Endothelial cell of umbilical vein (primary cell): ENCODE results near the gene RECQL5. TPM values are rescaled to one million over a fixed set of nuclear protein-coding genes. Genes with fewer than 3 reads are reported as not detected.
A peak's percentile ranks its signal among the peaks of the same experiment; 100 is the strongest.

Experiments
- BruUV-seq: library from RNA; stranded (reverse); fragments of 400-500 nt; replicated peaks from 2 replicates; lab custom pipeline; 2021; lab: Mats Ljungman, UMichigan
- CTCF ChIA-PET: fragments of 300-600, 350-600 bp; sonication (Branson Sonifier 250); formaldehyde crosslinking; loops from one replicate; lab custom pipeline; 2021; ENCODE audit warnings: antibody characterized with exemption, inconsistent platforms; lab: Charles Lee
- POLR2A ChIA-PET: fragments of 300-600, 350-600 bp; sonication (Branson Sonifier 250); formaldehyde crosslinking; loops from one replicate; lab custom pipeline; 2021; ENCODE audit warnings: antibody characterized with exemption, inconsistent platforms; lab: Charles Lee
- DNase-seq: peaks from one replicate; pipeline ENCODE4 v3.0.0-alpha.2; 2011; ENCODE audit warnings: low read depth, low spot score
- FAIRE-seq: peaks from 2 replicates; lab custom pipeline; 2011; peaks lifted over from hg19 to GRCh38; lab: Jason Lieb, UNC
- H2AFZ ChIP-seq: 2 replicates; pipeline ENCODE4 v1.6.0; 2012; ENCODE audit warnings: low read depth, low read length, control low read depth, inconsistent platforms
- H3K27ac ChIP-seq: 2 replicates; pipeline ENCODE4 v1.5.1; 2011; ENCODE audit warnings: low read depth, mild to moderate bottlenecking, control low read depth, low read length, moderate library complexity; ENCODE audit not compliant: insufficient read depth
- H3K27me3 ChIP-seq, 2 experiments: 2 replicates each; pipeline versions ENCODE4 v1.6.0 to v1.6.1; 2011; ENCODE audit warnings: low read length in 2 of 2, mixed read lengths in 1 of 2; ENCODE audit not compliant: control insufficient read depth in 2 of 2, insufficient read depth in 2 of 2
- H3K36me3 ChIP-seq, 2 experiments: 2 replicates in 1 of 2; 3 replicates in 1 of 2; pipeline ENCODE4 v1.5.1; 2011; ENCODE audit warnings: low read length in 2 of 2, mild to moderate bottlenecking in 1 of 2, moderate library complexity in 1 of 2; ENCODE audit not compliant: control insufficient read depth in 2 of 2, insufficient read depth in 2 of 2; ENCODE audit errors: extremely low read depth in 1 of 2
- H3K4me1 ChIP-seq: 3 replicates; pipeline ENCODE4 v1.5.1; 2011; ENCODE audit warnings: mild to moderate bottlenecking, low read length; ENCODE audit not compliant: control insufficient read depth, insufficient read depth; ENCODE audit errors: extremely low read depth
- H3K4me2 ChIP-seq: 2 replicates; pipeline ENCODE4 v1.6.1; 2011; ENCODE audit warnings: low read length, control low read depth, mixed read lengths; ENCODE audit not compliant: insufficient read depth
- H3K4me3 ChIP-seq, 3 experiments: fragments of 200-600 bp in 1 of 3; sonication (generic), shearing (Covaris generic) in 1 of 3; replicated peaks in 1 of 3; 2 replicates each; pipeline ENCODE4 v1.5.1; 2011 to 2016; ENCODE audit warnings: control low read depth in 3 of 3, low read length in 3 of 3, mild to moderate bottlenecking in 2 of 3, inconsistent platforms in 1 of 3, low read depth in 1 of 3, moderate library complexity in 1 of 3; ENCODE audit not compliant: insufficient read depth in 1 of 3
- H3K79me2 ChIP-seq: 2 replicates; pipeline ENCODE4 v1.6.0; 2012; ENCODE audit warnings: low read length, inconsistent platforms; ENCODE audit not compliant: control insufficient read depth, insufficient read depth
- H3K9ac ChIP-seq: replicated peaks from 2 replicates; pipeline ENCODE3; 2011; ENCODE audit warnings: low read length, control low read depth; ENCODE audit not compliant: insufficient read depth; ENCODE audit errors: extremely low read depth
- H3K9me1 ChIP-seq: replicated peaks from 3 replicates; pipeline ENCODE4 v1.6.0; 2011; ENCODE audit warnings: mild to moderate bottlenecking, low read length; ENCODE audit not compliant: control insufficient read depth, insufficient read depth; ENCODE audit errors: extremely low read depth
- H3K9me3 ChIP-seq: replicated peaks from 2 replicates; pipeline ENCODE4 v1.5.1; 2012; ENCODE audit warnings: low read length, inconsistent platforms; ENCODE audit not compliant: control insufficient read depth, insufficient read depth
- H4K20me1 ChIP-seq: replicated peaks from 2 replicates; pipeline ENCODE3; 2011; ENCODE audit warnings: mild to moderate bottlenecking, low read length; ENCODE audit not compliant: control insufficient read depth, insufficient read depth; ENCODE audit errors: extremely low read depth
- CTCF ChIP-seq, 2 donors: IDR thresholded peaks; 1 replicate in 1 of 2; 2 replicates in 1 of 2; pipeline ENCODE4 v1.5.1; 2011; ENCODE audit warnings: low read length in 2 of 2, mild to moderate bottlenecking in 2 of 2, moderate library complexity in 2 of 2, control low read depth in 1 of 2, inconsistent platforms in 1 of 2, low read depth in 1 of 2; ENCODE audit not compliant: insufficient read depth in 1 of 2; ENCODE audit errors: extremely low read depth in 1 of 2
- EZH2 ChIP-seq: IDR thresholded peaks from 2 replicates; pipeline ENCODE4 v1.6.1; 2012; ENCODE audit warnings: borderline replicate concordance, low read depth, mild to moderate bottlenecking, moderate library complexity, low read length, inconsistent platforms; ENCODE audit not compliant: severe bottlenecking
- FOS ChIP-seq: IDR thresholded peaks from 2 replicates; pipeline ENCODE4 v1.6.1; 2011; ENCODE audit warnings: mild to moderate bottlenecking, low read length, moderate library complexity, borderline replicate concordance; ENCODE audit not compliant: insufficient read depth
- GATA2 ChIP-seq: IDR thresholded peaks from 2 replicates; pipeline ENCODE4 v1.7.0; 2011; ENCODE audit warnings: low read depth, mild to moderate bottlenecking, moderate library complexity, mixed read lengths, low read length; ENCODE audit not compliant: insufficient read length, insufficient read depth
- JUN ChIP-seq: IDR thresholded peaks from 2 replicates; pipeline ENCODE4 v1.6.1; 2011; ENCODE audit warnings: borderline replicate concordance, low read depth; ENCODE audit not compliant: insufficient read length, insufficient read depth
- MAX ChIP-seq: IDR thresholded peaks from 2 replicates; pipeline ENCODE4 v1.6.1; 2011; ENCODE audit not compliant: insufficient read depth, insufficient read length
- MYC ChIP-seq: IDR thresholded peaks from one replicate; pipeline ENCODE4 v1.6.1; 2011; ENCODE audit warnings: mild to moderate bottlenecking, low read depth, low read length
- POLR2A ChIP-seq: IDR thresholded peaks from 2 replicates; pipeline ENCODE4 v1.6.1; 2012; ENCODE audit warnings: low read depth, mild to moderate bottlenecking, control low read depth, low read length
- POLR2AphosphoS5 ChIP-seq: IDR thresholded peaks from 2 replicates; pipeline ENCODE4 v1.6.1; 2012; ENCODE audit warnings: low read depth, mild to moderate bottlenecking, control low read depth, low read length, moderate library complexity; ENCODE audit not compliant: insufficient read depth
- dilution Hi-C: fragments of 300-500 bp; cut with MboI; formaldehyde crosslinking; loops from one replicate; pipeline ENCODE4 v1.15.0; 2019; ENCODE audit warnings: low sequenced_read_pairs; ENCODE audit not compliant: extremely low pct_ligation_motif_present
- intact Hi-C: fragments of 100-400 bp; cut with micrococcal nuclease; formaldehyde crosslinking; loops from one replicate; pipeline ENCODE4 v1.10.0; 2022
- polyA plus RNA-seq, 4 experiments: library from polyadenylated mRNA; depleted of rRNA in 3 of 4; stranded (reverse) in 3 of 4; unstranded in 1 of 4; fragments of >200 nt; gene quantifications; 2 replicates each; pipeline versions ENCODE4 v1.2.1 to v1.2.3, GENCODE V29; 2011 to 2012; ENCODE audit warnings: missing spikeins in 1 of 4
- total RNA-seq: library from RNA; stranded (reverse); gene quantifications from 2 replicates; pipeline ENCODE4 v1.2.3, GENCODE V29; 2021

The RECQL5 gene
- total and polyA plus RNA-seq, 2 donors (not counting 3 experiments of a cell fraction or from before 2014, with no cell fraction given) = 21.3 to 30.7 TPM

GRCh38 chr17:75622076-75622475, 44.9 kb downstream of the RECQL5 start:
- TF ChIP-seq MYC (no peak), CTCF (IDR thresholded peaks at IDR 0.05; ENCODE audit: extremely low read depth in 1 of 2, insufficient read depth in 1 of 2, low read depth in 1 of 2, low read length in 2 of 2) (no peak), MAX (no peak), GATA2 (no peak), JUN (no peak), EZH2 (no peak), FOS (no peak), POLR2A (no peak), POLR2AphosphoS5 (no peak)
- H3K9me1 ChIP-seq = no peaks in the 10 kb centered on the region
- no peaks in the 10 kb centered on the region for H3K79me2 ChIP-seq
- H3K27ac ChIP-seq = no peak overlapping the region
- H3K36me3 ChIP-seq = no peaks in the 10 kb centered on the region
- H3K4me2 ChIP-seq = no peak overlapping the region
- no peaks in the 10 kb centered on the region for H3K4me1 ChIP-seq
- dilution Hi-C loops = no loop called here
- ChIA-PET POLR2A (no interaction called here), CTCF (interaction anchor here (1.2 to 16.3 kb wide), 5 partner anchors 11 to 127 kb away, joined by 3 to 625 read pairs (median 34); partner anchors contain the start of gene SMIM5)
- BruUV-seq = TSS peak; percentile 8
- no peak overlapping the region for H3K4me3 ChIP-seq
- no peaks in the 10 kb centered on the region for H3K9me3 ChIP-seq
- no peak overlapping the region for H3K9ac ChIP-seq
- H4K20me1 ChIP-seq = no peaks in the 10 kb centered on the region
- FAIRE-seq (no peak), DNase-seq (no peak)
- intact Hi-C loops = no loop called here
- no peaks in the 10 kb centered on the region for H3K27me3 ChIP-seq
- no peak overlapping the region for H2AFZ ChIP-seq
